Coronary artery (tissue), 2 donors: ENCODE measurements around the gene RELL2.

Source experiments
- DNase-seq: peaks from one replicate; pipeline ENCODE4 v3.0.0-alpha.2; 2017; ENCODE audit warnings: low spot score
- H3K27ac ChIP-seq, 2 donors: fragments of 200-600 bp; sonication (generic); one replicate each; pipeline ENCODE4 v1.5.1; 2016 to 2019
- H3K4me3 ChIP-seq: fragments of 200-600 bp; sonication (generic); 2 replicates; pipeline ENCODE4 v1.5.1; 2016; ENCODE audit warnings: mild to moderate bottlenecking, moderate library complexity
- CTCF ChIP-seq: fragments of 200-600 bp; sonication (generic); IDR thresholded peaks from one replicate; pipeline ENCODE4 v1.5.1; 2019; ENCODE audit warnings: antibody characterized with exemption

The RELL2 gene

GRCh38 chr5:141611289-141611688 is 25.5 kb upstream of the RELL2 start:
- no peak overlapping the region for H3K4me3 ChIP-seq
- no peak overlapping the region for H3K27ac ChIP-seq
- DNase-seq = no peak
- no peak for TF ChIP-seq CTCF

GRCh38 chr5:141613344-141613743 is 23.5 kb upstream of the RELL2 start:
- no peak for TF ChIP-seq CTCF
- no peak for DNase-seq
- H3K4me3 ChIP-seq = no peak overlapping the region
- H3K27ac ChIP-seq = no peak overlapping the region

- no peak for DNase-seq
- TF ChIP-seq CTCF = no peak
- Histone ChIP-seq H3K4me3 (peak overlapping the region; percentile 96), H3K27ac (peak overlapping the region; percentile 45 to 91)
Observed at GRCh38 chr5:141615991-141616720, 20.6 kb upstream of the RELL2 start.

GRCh38 chr5:141617128-141617527 is 19.7 kb upstream of the RELL2 start:
- peak overlapping the region; percentile 91 to 98 for H3K27ac ChIP-seq
- TF ChIP-seq CTCF = no peak

GRCh38 chr5:141617682-141618029 is 19.1 kb upstream of the RELL2 start:
- DNase-seq = no peak
- peak overlapping the region; percentile 91 to 98 for H3K27ac ChIP-seq

More at GRCh38 chr5:141617128-141617527, 19.7 kb upstream of the RELL2 start:
- H3K4me3 ChIP-seq = peak overlapping the region; percentile 96
- no peak for DNase-seq

GRCh38 chr5:141618030-141618803 is 18.6 kb upstream of the RELL2 start:
- Histone ChIP-seq H3K4me3 (peak overlapping the region; percentile 96), H3K27ac (peak overlapping the region; percentile 91 to 98)
- TF ChIP-seq CTCF = no peak
- DNase-seq = peak; percentile 81

More at GRCh38 chr5:141617682-141618029, 19.1 kb upstream of the RELL2 start:
- H3K4me3 ChIP-seq = peak overlapping the region; percentile 96
- no peak for TF ChIP-seq CTCF
